ENCODE results near the gene DERA. TPM values are rescaled to one million over a fixed set of nuclear protein-coding genes. Genes with fewer than 3 reads are reported as not detected.

Gene DERA
- total and polyA plus RNA-seq, 2 of the 8 experiments (the other 6 are each of a cell fraction or from before 2014, with no cell fraction given), result 13.1 to 17.1 TPM

GRCh38 chr12:16072678-16073077, 161.5 kb downstream of the DERA start:
- no peak overlapping the region for H2BK15ac ChIP-seq (ENCODE audit: low read length)
- ChIA-PET POLR2A (ENCODE audit: partially characterized antibody) (no interaction called here), CTCF (ENCODE audit: partially characterized antibody) (interaction anchor here (1.1 kb wide), 1 partner anchor 42 kb away, joined by 3 read pairs; no protein-coding TSS in a partner anchor)
- H2AK5ac ChIP-seq (ENCODE audit: low read depth, low read length), result no peak overlapping the region
- DNase-seq (ENCODE audit: low read depth in 1 of 2, low spot score in 2 of 2), result no peak
- no peak overlapping the region for H2AFZ ChIP-seq (ENCODE audit: low read length)
- no peak for FAIRE-seq
- WGBS, 2 experiments (ENCODE audit: extremely low coverage in 1 of 2, insufficient coverage in 1 of 2, insufficient read length in 1 of 2, insufficient replicate concordance in 2 of 2, low coverage in 1 of 2, low lambda C conversion rate in 2 of 2, missing lambda C conversion rate in 1 of 2), result 82% methylated on average over 2 of the region's 2 CpGs; no CpG with 5 or more reads in 1 of the 2 experiments
- H2BK12ac ChIP-seq (ENCODE audit: low read depth, low read length), result no peak overlapping the region
- no peaks in the 10 kb centered on the region for H3K4me1 ChIP-seq (replicated peaks in 1 of 4; ENCODE audit: control insufficient read depth in 3 of 4, insufficient read depth in 4 of 4, low read length in 3 of 4)
- no peak overlapping the region for H4K8ac ChIP-seq (ENCODE audit: extremely low read depth, insufficient read depth, low read length)
- H3K9ac ChIP-seq (replicated peaks in 1 of 4; ENCODE audit: extremely low read depth in 1 of 4, low read depth in 3 of 4, low read length in 3 of 4), result no peak overlapping the region
- TF ChIP-seq RXRA (IDR thresholded peaks at IDR 0.05; ENCODE audit: insufficient read depth, low read depth, low read length), result no peak
- no peak for TF ChIP-seq BACH1 (IDR thresholded peaks at IDR 0.05; ENCODE audit: low read length)
- TF ChIP-seq CHD1 (IDR thresholded peaks at IDR 0.05; ENCODE audit: low read depth, low read length), result no peak
- TF ChIP-seq CTBP2 (IDR thresholded peaks at IDR 0.05; ENCODE audit: borderline replicate concordance, insufficient read depth, insufficient read length, low read length), result no peak
- no peak for TF ChIP-seq RAD21 (IDR thresholded peaks at IDR 0.05 in 1 of 2, conservative IDR thresholded peaks at IDR 0.05 in 1 of 2; ENCODE audit: low read depth in 2 of 2, low read length in 2 of 2)
- TF ChIP-seq HDAC6 (IDR thresholded peaks at IDR 0.05; ENCODE audit: low read depth, low read length), result no peak
- TF ChIP-seq HDAC2 (IDR thresholded peaks at IDR 0.05; ENCODE audit: borderline replicate concordance in 1 of 2, low read depth in 2 of 2, low read length in 2 of 2), result no peak
- no peak overlapping the region for H3K23ac ChIP-seq (ENCODE audit: insufficient read length)
- no peaks in the 10 kb centered on the region for H3K36me3 ChIP-seq (ENCODE audit: control insufficient read depth in 2 of 4, insufficient read depth in 4 of 4, low read length in 3 of 4)
- H3K14ac ChIP-seq (ENCODE audit: insufficient read length), result no peak overlapping the region
- no peaks in the 10 kb centered on the region for H3K9me3 ChIP-seq (ENCODE audit: insufficient read depth in 2 of 2, low read depth in 1 of 2, low read length in 1 of 2)
- H3K4ac ChIP-seq (replicated peaks; ENCODE audit: insufficient read length, low read depth, low read length), result no peak overlapping the region
- H3K4me3 ChIP-seq (ENCODE audit: extremely low read depth in 1 of 4, insufficient read depth in 2 of 4, low read depth in 3 of 4, low read length in 4 of 4), result no peak overlapping the region
- no peaks in the 10 kb centered on the region for H4K20me1 ChIP-seq (replicated peaks in 1 of 2; ENCODE audit: control insufficient read depth in 1 of 2, insufficient read depth in 2 of 2, low read length in 2 of 2)
- no peak overlapping the region for H3K27ac ChIP-seq (ENCODE audit: low read depth, low read length)
- H2BK20ac ChIP-seq (ENCODE audit: low read length), result no peak overlapping the region
- H3K23me2 ChIP-seq (ENCODE audit: low read depth, low read length), result no peaks in the 10 kb centered on the region
- no peak overlapping the region for H2BK5ac ChIP-seq (ENCODE audit: low read depth, low read length)
- H4K91ac ChIP-seq (replicated peaks; ENCODE audit: insufficient read length, low read length), result no peak overlapping the region
- no peaks in the 10 kb centered on the region for H3K79me2 ChIP-seq (ENCODE audit: control insufficient read depth in 1 of 2, insufficient read depth in 2 of 2, low read length in 2 of 2)
- no peak overlapping the region for H3K56ac ChIP-seq (replicated peaks; ENCODE audit: insufficient read length, low read depth, low read length)
- H3K18ac ChIP-seq (ENCODE audit: extremely low read depth, low read length), result no peak overlapping the region
- H3K27me3 ChIP-seq (replicated peaks in 1 of 4; ENCODE audit: control insufficient read depth in 3 of 4, extremely low read depth in 1 of 4, insufficient read depth in 3 of 4, low read length in 3 of 4), result no peaks in the 10 kb centered on the region
- no peak overlapping the region for H3K4me2 ChIP-seq (ENCODE audit: insufficient read depth in 1 of 2, low read depth in 2 of 2, low read length in 2 of 2)
- no peak overlapping the region for H4K5ac ChIP-seq (ENCODE audit: insufficient read length, low read depth, low read length)
- H2BK120ac ChIP-seq (replicated peaks; ENCODE audit: low read depth, low read length), result no peak overlapping the region
- no peaks in the 10 kb centered on the region for H3K79me1 ChIP-seq (ENCODE audit: low read depth, low read length)
